ENCODE results near the gene RNGTT. TPM values are rescaled to one million over a fixed set of nuclear protein-coding genes. Genes with fewer than 3 reads are reported as not detected.
"Not testable (repeated sequence)": the region's sequence is repeated elsewhere in the genome, so short reads cannot be mapped to it uniquely, and the experiment has no call there.

Gene RNGTT
- total RNA-seq, 4 donors from 2014 or later: 13.9 to 20.5 (median 18.4) TPM

DNA sequence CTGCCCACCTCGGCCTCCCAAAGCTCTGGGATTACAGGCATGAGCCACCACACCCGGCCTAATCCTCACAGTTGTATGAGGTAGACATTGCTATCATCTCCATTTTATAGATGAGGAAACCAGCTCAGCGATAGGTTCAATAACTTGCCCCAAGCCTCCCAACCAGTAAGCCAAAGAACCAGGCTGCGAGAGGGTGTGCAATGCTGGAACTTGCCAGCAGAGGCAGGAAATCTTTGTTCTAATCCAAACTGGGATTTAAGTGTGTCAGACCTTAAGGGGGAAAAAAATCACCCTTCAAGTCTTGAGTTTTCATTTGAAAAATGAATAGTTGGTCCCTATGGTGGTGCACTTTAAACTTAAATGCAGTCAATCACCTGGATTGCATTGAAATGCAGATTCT is 20.1 kb upstream of the RNGTT start:
- peak in 1 of 2 donors; percentile 33 for DNase-seq (ENCODE audit: low spot score in 2 of 2)
- Histone ChIP-seq H3K36me3 (no peaks in the 10 kb centered on the region), H3K4me3 (no peak overlapping the region), H3K27ac (no peak overlapping the region), H3K4me1 (peaks cover 0 to 8% (median 3%) of the 10 kb centered on the region in 4 donors), H3K27me3 (no peaks in the 10 kb centered on the region), H3K9me3 (no peaks in the 10 kb centered on the region)
- no peak for TF ChIP-seq POLR2A (IDR thresholded peaks at IDR 0.05)
- TF ChIP-seq EP300 (IDR thresholded peaks at IDR 0.05): no peak
- TF ChIP-seq, protein P1, sequence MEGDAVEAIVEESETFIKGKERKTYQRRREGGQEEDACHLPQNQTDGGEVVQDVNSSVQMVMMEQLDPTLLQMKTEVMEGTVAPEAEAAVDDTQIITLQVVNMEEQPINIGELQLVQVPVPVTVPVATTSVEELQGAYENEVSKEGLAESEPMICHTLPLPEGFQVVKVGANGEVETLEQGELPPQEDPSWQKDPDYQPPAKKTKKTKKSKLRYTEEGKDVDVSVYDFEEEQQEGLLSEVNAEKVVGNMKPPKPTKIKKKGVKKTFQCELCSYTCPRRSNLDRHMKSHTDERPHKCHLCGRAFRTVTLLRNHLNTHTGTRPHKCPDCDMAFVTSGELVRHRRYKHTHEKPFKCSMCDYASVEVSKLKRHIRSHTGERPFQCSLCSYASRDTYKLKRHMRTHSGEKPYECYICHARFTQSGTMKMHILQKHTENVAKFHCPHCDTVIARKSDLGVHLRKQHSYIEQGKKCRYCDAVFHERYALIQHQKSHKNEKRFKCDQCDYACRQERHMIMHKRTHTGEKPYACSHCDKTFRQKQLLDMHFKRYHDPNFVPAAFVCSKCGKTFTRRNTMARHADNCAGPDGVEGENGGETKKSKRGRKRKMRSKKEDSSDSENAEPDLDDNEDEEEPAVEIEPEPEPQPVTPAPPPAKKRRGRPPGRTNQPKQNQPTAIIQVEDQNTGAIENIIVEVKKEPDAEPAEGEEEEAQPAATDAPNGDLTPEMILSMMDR (IDR thresholded peaks at IDR 0.05): peak; percentile 29 to 56 (median 44)
- WGBS, 2 donors: 64 to 75% methylated on average over 4 of the region's 4 CpGs

DNA sequence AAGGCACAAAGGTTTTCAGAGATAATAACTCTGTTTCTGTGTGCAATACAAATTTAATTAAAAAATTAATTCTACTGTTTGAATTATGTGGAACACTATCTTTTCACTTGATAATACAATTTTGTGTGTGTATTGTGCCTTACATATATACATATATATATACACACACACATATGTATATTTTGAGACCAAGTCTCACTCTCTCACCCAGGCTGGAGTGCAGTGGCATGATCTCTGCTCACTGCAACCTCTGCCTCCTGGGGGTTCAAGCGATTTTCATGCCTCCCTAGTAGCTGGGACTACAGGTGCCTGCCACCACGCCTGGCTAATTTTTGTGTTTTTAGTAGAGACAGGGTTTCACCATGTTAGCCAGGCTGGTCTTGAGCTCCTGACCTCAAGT is 19.7 kb upstream of the RNGTT start:
- DNase-seq (ENCODE audit: low spot score in 2 of 2); H3K4me1 ChIP-seq; H3K36me3 ChIP-seq; H3K4me3 ChIP-seq; H3K27me3 ChIP-seq; H3K9me3 ChIP-seq: not testable (repeated sequence)
- 73 to 87% methylated on average over 2 of the region's 2 CpGs for WGBS, 2 donors
- H3K27ac ChIP-seq: peak overlapping the region in 1 of 4 donors; percentile 10

DNA sequence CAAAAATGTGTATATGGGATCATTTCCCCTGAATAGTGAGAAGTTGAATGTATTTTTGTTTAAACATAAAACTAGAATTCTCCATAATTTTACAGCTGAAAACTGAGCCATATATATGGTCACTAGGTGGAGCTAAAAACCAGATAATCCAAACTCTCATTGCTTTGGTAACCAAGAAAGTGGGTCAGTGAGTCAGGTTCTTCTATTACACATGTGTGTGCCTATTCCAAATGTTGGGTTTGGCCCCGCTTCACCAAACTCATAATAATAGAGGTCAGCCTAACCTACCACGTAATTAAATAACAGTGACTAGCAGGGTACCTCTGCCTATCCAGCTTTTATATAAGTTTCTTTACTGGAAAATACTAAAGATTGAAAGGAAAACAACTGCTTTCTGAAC is 19.3 kb upstream of the RNGTT start:
- peak in 1 of 2 donors; percentile 62 for DNase-seq (ENCODE audit: low spot score in 2 of 2)
- TF ChIP-seq, protein P1 (IDR thresholded peaks at IDR 0.05): peak; percentile 54 to 83 (median 70)
- peak in 1 of 2 donors; percentile 65 for TF ChIP-seq EP300 (IDR thresholded peaks at IDR 0.05)
- no peak for TF ChIP-seq POLR2A (IDR thresholded peaks at IDR 0.05)
- WGBS, 2 donors: 0 to 3% methylated on average over 2 of the region's 2 CpGs
- peaks cover 0 to 8% (median 3%) of the 10 kb centered on the region in 4 donors for H3K4me1 ChIP-seq
- H3K27ac ChIP-seq: peak overlapping the region in 1 of 4 donors; percentile 10
- no peaks in the 10 kb centered on the region for H3K36me3 ChIP-seq
- no peaks in the 10 kb centered on the region for H3K9me3 ChIP-seq
- H3K4me3 ChIP-seq: no peak overlapping the region
- H3K27me3 ChIP-seq: no peaks in the 10 kb centered on the region

DNA sequence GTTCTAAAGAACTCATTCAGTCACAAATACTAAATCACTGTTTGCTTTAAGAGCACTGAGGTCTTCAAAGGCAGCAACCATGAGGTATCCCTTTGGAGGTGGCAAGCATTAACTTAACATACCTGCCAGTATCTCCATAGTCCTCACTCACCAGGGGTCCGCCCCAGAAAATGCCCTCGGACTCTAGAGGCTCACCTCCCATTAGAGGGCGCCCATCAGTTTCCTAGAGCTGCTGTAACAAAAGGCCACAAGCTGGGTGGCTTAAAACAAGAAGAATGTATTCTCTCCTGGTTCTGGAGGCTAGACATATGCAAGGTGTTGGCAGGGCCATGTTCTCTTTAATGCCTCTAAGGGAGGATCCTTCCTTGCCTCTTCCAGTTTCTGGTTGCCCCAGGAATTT is 12.0 kb upstream of the RNGTT start:
- TF ChIP-seq POLR2A (IDR thresholded peaks at IDR 0.05) (no peak), EP300 (IDR thresholded peaks at IDR 0.05) (no peak)
- TF ChIP-seq, protein P1 (IDR thresholded peaks at IDR 0.05): no peak
- Histone ChIP-seq H3K4me1 (no peaks in the 10 kb centered on the region), H3K9me3 (no peaks in the 10 kb centered on the region), H3K36me3 (no peaks in the 10 kb centered on the region), H3K27me3 (no peaks in the 10 kb centered on the region), H3K27ac (no peak overlapping the region), H3K4me3 (no peak overlapping the region)
- WGBS, 2 donors: 59 to 68% methylated on average over 3 of the region's 3 CpGs
- no peak for DNase-seq (ENCODE audit: low spot score in 2 of 2)

DNA sequence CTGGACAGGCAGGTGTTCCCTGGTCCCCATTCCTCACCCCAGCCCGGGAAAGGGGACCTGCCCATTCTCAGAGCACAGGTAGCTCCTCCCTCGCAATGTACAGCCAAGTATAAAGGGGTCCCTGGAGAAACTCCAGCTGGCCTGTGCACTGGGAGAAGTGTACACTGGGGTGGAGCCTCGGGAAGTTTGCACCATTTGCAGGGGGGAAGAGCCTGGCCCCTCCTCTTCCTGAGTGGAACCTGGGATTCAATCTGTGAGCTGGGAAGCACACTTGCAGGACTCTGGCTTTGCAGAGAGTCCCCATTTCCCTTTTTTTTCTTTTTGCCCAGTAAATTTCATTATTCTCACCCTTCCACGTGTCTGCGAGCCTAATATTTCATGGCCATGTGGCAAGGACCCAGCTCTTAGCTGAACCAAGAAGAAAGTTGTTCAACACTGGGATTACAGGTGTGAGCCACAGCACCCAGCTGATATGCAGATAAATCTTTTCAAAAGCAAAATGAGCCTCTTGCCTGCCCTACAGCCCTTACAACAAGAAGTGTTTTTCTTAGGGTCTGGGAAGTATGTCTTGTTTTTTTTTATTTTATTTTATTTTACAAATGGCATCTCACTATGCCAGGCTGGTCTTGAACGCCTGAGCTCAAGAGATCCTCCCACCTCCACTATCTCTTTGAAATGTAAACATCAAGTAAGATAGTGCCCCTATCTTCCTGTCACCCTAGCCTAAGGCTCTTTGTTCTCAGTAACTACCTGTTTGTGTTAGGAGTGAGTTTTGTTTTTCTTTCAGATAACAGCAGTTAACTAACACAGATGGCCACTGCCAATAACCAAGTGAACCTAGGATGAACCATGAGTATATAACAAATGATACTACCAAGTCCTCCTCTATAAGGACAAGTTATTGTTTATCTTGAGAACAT is 9.3 kb upstream of the RNGTT start:
- WGBS, 2 donors: 47 to 49% methylated on average over 6 of the region's 6 CpGs
- Histone ChIP-seq H3K4me1 (no peaks in the 10 kb centered on the region), H3K4me3 (no peak overlapping the region), H3K27me3 (no peaks in the 10 kb centered on the region), H3K27ac (no peak overlapping the region), H3K9me3 (peaks cover 0 to 13% (median 0%) of the 10 kb centered on the region in 4 donors), H3K36me3 (no peaks in the 10 kb centered on the region)
- no peak for TF ChIP-seq POLR2A (IDR thresholded peaks at IDR 0.05)
- TF ChIP-seq, protein P1 (IDR thresholded peaks at IDR 0.05): no peak
- no peak for TF ChIP-seq EP300 (IDR thresholded peaks at IDR 0.05)
- no peak for DNase-seq (ENCODE audit: low spot score in 2 of 2)
